ENCODE results near the gene CNN3.

DNA sequence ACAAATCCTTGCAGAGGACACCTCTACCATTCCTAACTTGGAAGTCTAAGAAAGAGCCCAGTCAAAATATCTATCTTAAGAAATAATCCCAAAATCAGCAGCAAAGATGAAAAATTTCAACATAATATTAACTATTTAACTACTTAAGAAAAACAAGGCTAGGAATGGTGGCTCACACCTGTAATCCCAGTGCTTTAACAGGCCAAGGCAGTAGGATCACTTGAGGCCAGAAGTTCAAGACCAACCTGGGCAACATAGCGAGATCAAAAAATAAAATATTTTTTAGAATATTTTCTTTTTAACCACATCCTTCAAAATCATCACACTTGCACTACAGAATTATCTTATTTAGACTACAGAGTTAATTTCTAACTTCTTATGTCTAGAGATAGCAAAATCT is 4.9 kb downstream of the CNN3 start:
- TF ChIP-seq, protein P1, sequence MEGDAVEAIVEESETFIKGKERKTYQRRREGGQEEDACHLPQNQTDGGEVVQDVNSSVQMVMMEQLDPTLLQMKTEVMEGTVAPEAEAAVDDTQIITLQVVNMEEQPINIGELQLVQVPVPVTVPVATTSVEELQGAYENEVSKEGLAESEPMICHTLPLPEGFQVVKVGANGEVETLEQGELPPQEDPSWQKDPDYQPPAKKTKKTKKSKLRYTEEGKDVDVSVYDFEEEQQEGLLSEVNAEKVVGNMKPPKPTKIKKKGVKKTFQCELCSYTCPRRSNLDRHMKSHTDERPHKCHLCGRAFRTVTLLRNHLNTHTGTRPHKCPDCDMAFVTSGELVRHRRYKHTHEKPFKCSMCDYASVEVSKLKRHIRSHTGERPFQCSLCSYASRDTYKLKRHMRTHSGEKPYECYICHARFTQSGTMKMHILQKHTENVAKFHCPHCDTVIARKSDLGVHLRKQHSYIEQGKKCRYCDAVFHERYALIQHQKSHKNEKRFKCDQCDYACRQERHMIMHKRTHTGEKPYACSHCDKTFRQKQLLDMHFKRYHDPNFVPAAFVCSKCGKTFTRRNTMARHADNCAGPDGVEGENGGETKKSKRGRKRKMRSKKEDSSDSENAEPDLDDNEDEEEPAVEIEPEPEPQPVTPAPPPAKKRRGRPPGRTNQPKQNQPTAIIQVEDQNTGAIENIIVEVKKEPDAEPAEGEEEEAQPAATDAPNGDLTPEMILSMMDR (IDR thresholded peaks at IDR 0.05), result no peak
- TF ChIP-seq POLR2A (IDR thresholded peaks at IDR 0.05), result no peak

All from right lobe of liver (tissue), 4 donors.